Parathyroid adenoma (tissue), 2 donors: ENCODE data around the gene AZIN2.

Source experiments
- H2AFZ ChIP-seq: fragments of 300-600 bp; sonication (generic); one replicate; pipeline ENCODE4 v1.7.0; 2017; ENCODE audit warnings: antibody characterized with exemption, mild to moderate bottlenecking
- H3K27ac ChIP-seq: fragments of 300-600 bp; sonication (generic); one replicate; pipeline ENCODE4 v1.7.0; 2017
- H3K27me3 ChIP-seq: fragments of 300-600 bp; sonication (generic); one replicate; pipeline ENCODE4 v1.7.0; 2017; ENCODE audit warnings: low read length; ENCODE audit not compliant: control insufficient read depth, insufficient read depth
- H3K36me3 ChIP-seq: fragments of 300-600 bp; sonication (generic); one replicate; pipeline ENCODE4 v1.7.0; 2017; ENCODE audit warnings: low read length; ENCODE audit not compliant: control insufficient read depth, insufficient read depth
- H3K4me1 ChIP-seq: fragments of 300-600 bp; sonication (generic); one replicate; pipeline ENCODE4 v1.7.0; 2017; ENCODE audit warnings: control low read depth
- H3K4me2 ChIP-seq: fragments of 300-600 bp; sonication (generic); one replicate; pipeline ENCODE4 v1.7.0; 2017; ENCODE audit warnings: low read length
- H3K4me3 ChIP-seq: fragments of 300-600 bp; sonication (generic); one replicate; pipeline ENCODE4 v1.7.0; 2017; ENCODE audit warnings: low read depth, low read length
- H3K79me2 ChIP-seq: fragments of 300-600 bp; sonication (generic); one replicate; pipeline ENCODE4 v1.7.0; 2017; ENCODE audit warnings: control low read depth
- H3K9ac ChIP-seq: fragments of 300-600 bp; sonication (generic); one replicate; pipeline ENCODE4 v1.7.0; 2017; ENCODE audit warnings: mild to moderate bottlenecking
- H3K9me3 ChIP-seq: fragments of 300-600 bp; sonication (generic); one replicate; pipeline ENCODE4 v1.7.0; 2017; ENCODE audit warnings: low read length; ENCODE audit not compliant: control insufficient read depth
- TF ChIP-seq, protein P1 (sequence below): fragments of 300-600 bp; sonication (generic); IDR thresholded peaks from one replicate; pipeline ENCODE4 v1.7.0; 2017; ENCODE audit warnings: antibody characterized with exemption, mild to moderate bottlenecking
- donor health status: primary hyperparathyroidism.

Gene AZIN2

DNA sequence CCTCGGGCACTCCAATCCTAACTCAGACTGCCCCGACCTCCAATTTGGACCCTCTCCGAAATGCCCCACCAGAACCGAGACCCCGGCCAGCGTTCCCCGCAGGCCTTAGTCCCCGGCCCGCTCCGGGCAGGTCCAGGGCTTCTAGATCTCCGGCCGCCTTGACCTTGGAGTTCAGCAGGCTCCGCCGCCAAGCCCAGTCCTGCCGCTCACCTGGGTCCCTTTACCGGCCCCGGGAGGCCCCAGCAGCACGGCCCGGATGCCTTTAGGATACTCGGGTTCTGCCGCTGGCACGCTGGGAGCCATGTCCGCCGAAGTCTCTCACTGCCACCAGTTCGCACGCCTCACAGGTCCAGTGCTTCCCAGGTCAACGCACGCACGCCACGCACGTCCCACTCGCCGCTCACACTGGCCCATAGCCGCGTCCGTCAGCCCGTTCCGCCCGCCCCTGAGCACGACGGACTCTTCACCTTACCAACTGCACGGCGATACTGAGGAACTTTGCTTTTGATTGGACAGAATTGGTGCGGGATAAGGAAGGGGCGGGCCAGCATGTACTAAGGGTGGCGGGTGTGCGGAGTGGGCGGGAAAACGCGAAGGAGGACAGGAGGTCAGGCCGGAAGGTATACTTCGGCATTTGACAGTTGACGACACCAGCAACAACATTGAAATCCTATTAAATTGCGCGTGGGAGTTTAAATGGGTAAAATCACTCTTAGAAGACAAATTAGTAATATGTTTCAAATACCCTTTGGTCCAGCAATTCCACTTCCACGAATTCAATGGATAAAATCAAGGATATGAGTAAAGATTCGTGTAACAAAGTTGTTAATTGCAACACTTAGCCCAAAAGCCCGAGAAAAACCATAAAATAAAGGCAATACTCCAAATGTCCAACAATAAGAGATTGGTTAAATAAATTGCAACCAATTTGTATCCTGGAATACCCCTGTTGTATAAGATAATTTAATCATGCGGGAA is 44.1 kb upstream of the AZIN2 start, which contains the start of gene AK2:
Gene AK2, minus strand, starts transcription at position 358 of the 978 bp plus-strand sequence. Its CDS starts 55 bp downstream, at position 303.
- peaks cover 6% of the 10 kb centered on the region for H3K4me1 ChIP-seq

DNA sequence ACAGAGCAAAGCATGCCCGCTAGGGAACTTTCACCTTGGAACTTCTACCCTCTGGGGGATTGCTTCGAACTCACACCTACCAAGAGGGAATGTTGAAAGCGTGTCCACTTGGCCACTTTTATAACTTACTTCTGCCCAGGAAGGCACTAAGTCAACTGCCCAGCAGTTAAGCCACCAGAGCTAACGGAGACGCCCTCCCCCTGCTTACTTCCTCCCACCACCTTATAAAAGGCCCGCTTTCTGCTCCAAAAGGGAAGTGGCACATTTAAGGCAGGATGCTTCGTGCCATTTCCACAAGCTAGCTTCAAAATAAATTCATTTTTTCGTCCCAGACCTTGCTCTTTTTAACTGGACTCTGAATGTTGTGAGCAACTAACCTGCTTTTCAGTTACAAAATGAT is 41.1 kb upstream of the AZIN2 start:
- H3K4me2 ChIP-seq: no peak overlapping the region

More for the DNA sequence above, 44.1 kb upstream of the AZIN2 start, which contains the start of gene AK2:
- H3K27me3 ChIP-seq: no peaks in the 10 kb centered on the region
- TF ChIP-seq, protein P1, sequence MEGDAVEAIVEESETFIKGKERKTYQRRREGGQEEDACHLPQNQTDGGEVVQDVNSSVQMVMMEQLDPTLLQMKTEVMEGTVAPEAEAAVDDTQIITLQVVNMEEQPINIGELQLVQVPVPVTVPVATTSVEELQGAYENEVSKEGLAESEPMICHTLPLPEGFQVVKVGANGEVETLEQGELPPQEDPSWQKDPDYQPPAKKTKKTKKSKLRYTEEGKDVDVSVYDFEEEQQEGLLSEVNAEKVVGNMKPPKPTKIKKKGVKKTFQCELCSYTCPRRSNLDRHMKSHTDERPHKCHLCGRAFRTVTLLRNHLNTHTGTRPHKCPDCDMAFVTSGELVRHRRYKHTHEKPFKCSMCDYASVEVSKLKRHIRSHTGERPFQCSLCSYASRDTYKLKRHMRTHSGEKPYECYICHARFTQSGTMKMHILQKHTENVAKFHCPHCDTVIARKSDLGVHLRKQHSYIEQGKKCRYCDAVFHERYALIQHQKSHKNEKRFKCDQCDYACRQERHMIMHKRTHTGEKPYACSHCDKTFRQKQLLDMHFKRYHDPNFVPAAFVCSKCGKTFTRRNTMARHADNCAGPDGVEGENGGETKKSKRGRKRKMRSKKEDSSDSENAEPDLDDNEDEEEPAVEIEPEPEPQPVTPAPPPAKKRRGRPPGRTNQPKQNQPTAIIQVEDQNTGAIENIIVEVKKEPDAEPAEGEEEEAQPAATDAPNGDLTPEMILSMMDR: no peak
- peak within 1 kb of the TSS; percentile 87 for H3K4me2 ChIP-seq
- H2AFZ ChIP-seq: peak within 1 kb of the TSS; percentile 85
- H3K9me3 ChIP-seq: no peaks in the 10 kb centered on the region
- H3K4me3 ChIP-seq: peak within 1 kb of the TSS; percentile 97
- peaks cover 30% of the 10 kb centered on the region for H3K79me2 ChIP-seq
- H3K9ac ChIP-seq: no peak within 1 kb of the TSS
- H3K36me3 ChIP-seq: no peaks in the 10 kb centered on the region
- peak within 1 kb of the TSS; percentile 73 for H3K27ac ChIP-seq

DNA sequence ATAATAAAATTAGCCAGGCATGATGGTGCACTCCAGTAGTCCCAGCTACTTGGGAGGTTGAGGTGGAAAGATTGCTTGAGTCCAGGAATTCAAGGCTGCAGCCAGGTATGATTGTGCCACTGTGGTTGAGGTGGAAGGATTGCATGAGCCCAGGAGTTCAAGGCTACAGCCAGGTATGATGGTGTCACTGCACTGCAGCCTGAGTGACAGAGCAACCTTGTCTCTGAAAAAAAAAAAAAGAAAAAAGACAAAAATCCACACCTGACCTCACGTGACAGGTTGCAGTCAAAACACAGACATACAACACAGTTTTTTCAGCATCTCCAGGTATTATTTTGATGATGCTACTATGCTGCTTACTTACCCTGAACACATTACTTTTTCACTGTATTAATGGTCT is 39.9 kb upstream of the AZIN2 start:
- H3K4me3 ChIP-seq: no peak overlapping the region
- H3K4me1 ChIP-seq: no peaks in the 10 kb centered on the region
- H3K27me3 ChIP-seq: no peaks in the 10 kb centered on the region
- H3K4me2 ChIP-seq: no peak overlapping the region
- H3K36me3 ChIP-seq: no peaks in the 10 kb centered on the region
- H3K27ac ChIP-seq: no peak overlapping the region
- H3K79me2 ChIP-seq: peaks cover 6% of the 10 kb centered on the region
- H2AFZ ChIP-seq: no peak overlapping the region
- no peak overlapping the region for H3K9ac ChIP-seq
- TF ChIP-seq, protein P1: no peak
- H3K9me3 ChIP-seq: no peaks in the 10 kb centered on the region

More for the DNA sequence above, 41.1 kb upstream of the AZIN2 start:
- peaks cover 6% of the 10 kb centered on the region for H3K4me1 ChIP-seq
- no peaks in the 10 kb centered on the region for H3K27me3 ChIP-seq
- peaks cover 14% of the 10 kb centered on the region for H3K79me2 ChIP-seq
- no peak overlapping the region for H3K4me3 ChIP-seq
- H3K9ac ChIP-seq: no peak overlapping the region
- no peaks in the 10 kb centered on the region for H3K9me3 ChIP-seq
- no peak overlapping the region for H2AFZ ChIP-seq
- no peak overlapping the region for H3K27ac ChIP-seq
- no peaks in the 10 kb centered on the region for H3K36me3 ChIP-seq
- TF ChIP-seq, protein P1: no peak

GRCh38 chr1:33042831-33043230 is 38.1 kb upstream of the AZIN2 start:
- H3K4me2 ChIP-seq: no peak overlapping the region

More at GRCh38 chr1:33042831-33043230, 38.1 kb upstream of the AZIN2 start:
- no peaks in the 10 kb centered on the region for H3K36me3 ChIP-seq
- no peak overlapping the region for H2AFZ ChIP-seq
- no peaks in the 10 kb centered on the region for H3K9me3 ChIP-seq
- no peaks in the 10 kb centered on the region for H3K27me3 ChIP-seq
- no peak overlapping the region for H3K27ac ChIP-seq
- no peak overlapping the region for H3K4me3 ChIP-seq
- TF ChIP-seq, protein P1: no peak
- no peak overlapping the region for H3K9ac ChIP-seq
- no peaks in the 10 kb centered on the region for H3K4me1 ChIP-seq
- no peaks in the 10 kb centered on the region for H3K79me2 ChIP-seq
